ENCODE results near the gene RNF220. TPM values are rescaled to one million over a fixed set of nuclear protein-coding genes. Genes with fewer than 3 reads are reported as not detected.
"Not testable (repeated sequence)": the region's sequence is repeated elsewhere in the genome, so short reads cannot be mapped to it uniquely, and the experiment has no call there.

Gene RNF220
- total and polyA plus RNA-seq, 2 of the 13 experiments (the other 11 are each of a cell fraction or from before 2014, with no cell fraction given): 48.2 to 72.1 TPM

GRCh38 chr1:44501047-44501890 lies 96.2 kb downstream of the RNF220 start:
- in situ Hi-C loops (cut with HindIII; ENCODE audit: extremely low pct_ligation_motif_present, low pct_unique_long_range_greater_than_20kb) (no loop called here), intact Hi-C loops (cut with micrococcal nuclease; ENCODE audit: unreplicated experiment) (no loop called here)
- Histone ChIP-seq H2AFZ (ENCODE audit: low read length) (no peak overlapping the region), H3K36me3 (replicated peaks in 1 of 2; ENCODE audit: control insufficient read depth in 1 of 2, insufficient read depth in 2 of 2, low read length in 2 of 2) (peaks cover 0 to 2% of the 10 kb centered on the region in 2 experiments; a peak in 2 of 5 replicates), H3K79me2 (ENCODE audit: insufficient read depth, low read length) (no peaks in the 10 kb centered on the region), H3K27me3 (ENCODE audit: control insufficient read depth in 1 of 2, insufficient read depth in 2 of 2, low read length in 2 of 2) (no peaks in the 10 kb centered on the region; a peak in 1 of 5 replicates), H3K9ac (ENCODE audit: insufficient read depth, low read depth, low read length) (no peak overlapping the region), H3K4me1 (ENCODE audit: insufficient read depth, low read length) (peaks cover 22% of the 10 kb centered on the region), H4K20me1 (ENCODE audit: insufficient read depth, low read length) (peaks cover 11% of the 10 kb centered on the region; the same call in 1 of the 2 replicates), H3K9me3 (ENCODE audit: low read length) (no peaks in the 10 kb centered on the region), H3K4me3 (replicated peaks in 1 of 3; ENCODE audit: insufficient read depth in 1 of 3, low read depth in 2 of 3, low read length in 3 of 3) (no peak overlapping the region), H3K4me2 (ENCODE audit: low read depth, low read length) (no peak overlapping the region), H3K27ac (ENCODE audit: extremely low read length, insufficient read depth, low read length) (no peak overlapping the region)
- CTCF ChIA-PET (ENCODE audit: low intra/inter-chr PET ratio, low total read pairs): interaction anchor here (1.6 kb wide), 1 partner anchor 123 kb away, joined by 11 read pairs; no protein-coding TSS in a partner anchor
- POLR2A ChIA-PET: no interaction called here
- no peak for FAIRE-seq
- TF ChIP-seq ZNF792 (CRISPR knock-in tag; IDR thresholded peaks at IDR 0.05) (no peak), NCOA5 (CRISPR knock-in tag; IDR thresholded peaks at IDR 0.05) (no peak), RBAK (CRISPR knock-in tag; IDR thresholded peaks at IDR 0.05) (no peak), ZNF383 (CRISPR knock-in tag; IDR thresholded peaks at IDR 0.05; ENCODE audit: borderline replicate concordance) (no peak), ZNF768 (CRISPR knock-in tag; IDR thresholded peaks at IDR 0.05) (no peak), RELA (CRISPR knock-in tag; IDR thresholded peaks at IDR 0.05) (no peak), ZNF574 (CRISPR knock-in tag; IDR thresholded peaks at IDR 0.05) (no peak), ZFP41 (CRISPR knock-in tag; IDR thresholded peaks at IDR 0.05; ENCODE audit: borderline replicate concordance) (no peak), SRY (CRISPR knock-in tag; IDR thresholded peaks at IDR 0.05) (no peak), PPARG (CRISPR knock-in tag; conservative IDR thresholded peaks at IDR 0.05) (no peak), ZNF282 (IDR thresholded peaks at IDR 0.05; ENCODE audit: partially characterized antibody) (no peak), AGO1 (IDR thresholded peaks at IDR 0.05; ENCODE audit: low read depth, low read length, poor library complexity, severe bottlenecking) (no peak)
- no peak; the same call in 2 of the 3 replicates for ATAC-seq
- DNase-seq (ENCODE audit: low spot score): peak; percentile 12
- WGBS (ENCODE audit: low lambda C conversion rate): 60% methylated on average over 13 of the region's 13 CpGs
- no TSS peak for BruUV-seq (replicated peaks)

GRCh38 chr1:44502823-44503222 lies 97.8 kb downstream of the RNF220 start:
- in situ Hi-C loops (cut with HindIII; ENCODE audit: extremely low pct_ligation_motif_present, low pct_unique_long_range_greater_than_20kb); POLR2A ChIA-PET; H3K27me3 ChIP-seq (ENCODE audit: control insufficient read depth in 1 of 2, insufficient read depth in 2 of 2, low read length in 2 of 2); H3K9me3 ChIP-seq (ENCODE audit: low read length); intact Hi-C loops (cut with micrococcal nuclease; ENCODE audit: unreplicated experiment); H3K4me3 ChIP-seq (replicated peaks in 1 of 3; ENCODE audit: insufficient read depth in 1 of 3, low read depth in 2 of 3, low read length in 3 of 3); BruUV-seq (replicated peaks); H3K79me2 ChIP-seq (ENCODE audit: insufficient read depth, low read length); ATAC-seq; H3K27ac ChIP-seq (ENCODE audit: extremely low read length, insufficient read depth, low read length); DNase-seq (ENCODE audit: low spot score); FAIRE-seq; H2AFZ ChIP-seq (ENCODE audit: low read length); CTCF ChIA-PET (ENCODE audit: low intra/inter-chr PET ratio, low total read pairs); H3K4me2 ChIP-seq (ENCODE audit: low read depth, low read length); H3K36me3 ChIP-seq (replicated peaks in 1 of 2; ENCODE audit: control insufficient read depth in 1 of 2, insufficient read depth in 2 of 2, low read length in 2 of 2); H4K20me1 ChIP-seq (ENCODE audit: insufficient read depth, low read length); H3K9ac ChIP-seq (ENCODE audit: insufficient read depth, low read depth, low read length): not testable (repeated sequence)
- WGBS (ENCODE audit: low lambda C conversion rate): 80% methylated on average over 6 of the region's 6 CpGs
- peaks cover 22% of the 10 kb centered on the region for H3K4me1 ChIP-seq (ENCODE audit: insufficient read depth, low read length)
